GM18858 (cell line): Measurements from ENCODE around the gene ZNF438.
A peak's percentile ranks its signal among the peaks of the same experiment; 100 is the strongest.
"Not testable (repeated sequence)": the region's sequence is repeated elsewhere in the genome, so short reads cannot be mapped to it uniquely, and the experiment has no call there.

Experiments used
- ATAC-seq: cut with Tn5 transposase; IDR thresholded peaks from one replicate; pipeline ENCODE4 v1.9.1; 2021; ENCODE audit not compliant: unreplicated experiment

ZNF438 gene

GRCh38 chr10:31031558-31032257, at the start of gene ZNF438:
Gene ZNF438, minus strand, starts transcription at chr10:31031865. Its CDS starts 154,831 bp downstream, at chr10:30877034.
- peak; percentile 71 for ATAC-seq

GRCh38 chr10:31076610-31076988, 44.9 kb upstream of the ZNF438 start:
- no peak for ATAC-seq

- ATAC-seq, result no peak
Measured at GRCh38 chr10:31075881-31076609, 44.4 kb upstream of the ZNF438 start.

- no peak for ATAC-seq
Measured at GRCh38 chr10:31075434-31075833, 43.8 kb upstream of the ZNF438 start.

- ATAC-seq, result no peak
Measured at GRCh38 chr10:31074722-31075086, 43.0 kb upstream of the ZNF438 start.

GRCh38 chr10:31073996-31074721, 42.5 kb upstream of the ZNF438 start:
- ATAC-seq, result no peak

GRCh38 chr10:31073211-31073610, 41.5 kb upstream of the ZNF438 start:
- no peak for ATAC-seq

GRCh38 chr10:31072451-31072850, 40.8 kb upstream of the ZNF438 start:
- ATAC-seq, result no peak

GRCh38 chr10:31071232-31072005, 39.8 kb upstream of the ZNF438 start:
- no peak for ATAC-seq

- no peak for ATAC-seq
Measured at GRCh38 chr10:31070691-31071090, 39.0 kb upstream of the ZNF438 start.

- ATAC-seq, result no peak
Measured at GRCh38 chr10:31070025-31070424, 38.4 kb upstream of the ZNF438 start.

GRCh38 chr10:31069411-31069810, 37.7 kb upstream of the ZNF438 start:
- ATAC-seq, result no peak

GRCh38 chr10:31064348-31064747, 32.7 kb upstream of the ZNF438 start:
- no peak for ATAC-seq

GRCh38 chr10:31063841-31064240, 32.2 kb upstream of the ZNF438 start:
- ATAC-seq, result no peak

- no peak for ATAC-seq
Measured at GRCh38 chr10:31062856-31063255, 31.2 kb upstream of the ZNF438 start.

GRCh38 chr10:31061941-31062340, 30.3 kb upstream of the ZNF438 start:
- no peak for ATAC-seq

- ATAC-seq, result no peak
Measured at GRCh38 chr10:31058795-31059703, 27.4 kb upstream of the ZNF438 start.

GRCh38 chr10:31056678-31057077, 25.0 kb upstream of the ZNF438 start:
- not testable (repeated sequence) for ATAC-seq

- no peak for ATAC-seq
Measured at GRCh38 chr10:31055573-31056251, 24.0 kb upstream of the ZNF438 start.

- no peak for ATAC-seq
Measured at GRCh38 chr10:31051703-31052102, 20.0 kb upstream of the ZNF438 start.
